Duodenal mucosa (tissue), 2 donors: Measurements from ENCODE around the gene OXNAD1.

Source experiments
- H3K27ac ChIP-seq: one replicate; pipeline ENCODE4 v1.7.0; 2013; ENCODE audit warnings: low read depth, low read length
- H3K27me3 ChIP-seq, 2 donors: one replicate each; pipeline ENCODE4 v1.7.0; 2013; ENCODE audit warnings: low read length in 2 of 2, control low read depth in 1 of 2; ENCODE audit not compliant: insufficient read depth in 2 of 2, control insufficient read depth in 1 of 2
- H3K36me3 ChIP-seq, 2 donors: one replicate each; pipeline ENCODE4 v1.7.0; 2013; ENCODE audit warnings: low read length in 2 of 2, control low read depth in 1 of 2; ENCODE audit not compliant: insufficient read depth in 2 of 2, control insufficient read depth in 1 of 2
- H3K4me1 ChIP-seq, 2 donors: one replicate each; pipeline ENCODE4 v1.7.0; 2013; ENCODE audit warnings: low read length in 2 of 2, control low read depth in 1 of 2; ENCODE audit not compliant: insufficient read depth in 2 of 2, control insufficient read depth in 1 of 2
- H3K4me3 ChIP-seq, 2 donors: one replicate each; pipeline ENCODE4 v1.7.0; 2013; ENCODE audit warnings: low read length in 2 of 2, low read depth in 1 of 2
- H3K9ac ChIP-seq, 2 donors: one replicate each; pipeline ENCODE4 v1.7.0; 2013; ENCODE audit warnings: low read length in 2 of 2, low read depth in 1 of 2
- H3K9me3 ChIP-seq, 2 donors: one replicate each; pipeline ENCODE4 v1.7.0; 2013; ENCODE audit warnings: low read length in 2 of 2, control low read depth in 1 of 2; ENCODE audit not compliant: control insufficient read depth in 1 of 2

The OXNAD1 gene

GRCh38 chr3:16270855-16271254 lies 5.8 kb downstream of the OXNAD1 start:
- H3K9ac ChIP-seq = no peak overlapping the region
- H3K36me3 ChIP-seq = peaks cover 9 to 36% of the 10 kb centered on the region in 2 donors
- H3K27me3 ChIP-seq = no peaks in the 10 kb centered on the region
- H3K4me1 ChIP-seq = peaks cover 14 to 15% of the 10 kb centered on the region in 2 donors
- H3K9me3 ChIP-seq = no peaks in the 10 kb centered on the region
- no peak overlapping the region for H3K4me3 ChIP-seq
- no peak overlapping the region for H3K27ac ChIP-seq

- Histone ChIP-seq H3K4me3 (no peak overlapping the region), H3K27ac (no peak overlapping the region), H3K4me1 (peaks cover under 1 to 3% of the 10 kb centered on the region in 2 donors), H3K36me3 (peaks cover 14 to 41% of the 10 kb centered on the region in 2 donors), H3K9me3 (no peaks in the 10 kb centered on the region), H3K27me3 (no peaks in the 10 kb centered on the region), H3K9ac (no peak overlapping the region)
These were observed 7.6 kb downstream of the OXNAD1 start for GRCh38 chr3:16272588-16272987.

GRCh38 chr3:16273867-16274266 lies 8.9 kb downstream of the OXNAD1 start:
- Histone ChIP-seq H3K27ac (no peak overlapping the region), H3K9ac (no peak overlapping the region), H3K27me3 (no peaks in the 10 kb centered on the region), H3K36me3 (peaks cover 15 to 52% of the 10 kb centered on the region in 2 donors), H3K4me1 (no peaks in the 10 kb centered on the region), H3K4me3 (no peak overlapping the region), H3K9me3 (no peaks in the 10 kb centered on the region)

DNA sequence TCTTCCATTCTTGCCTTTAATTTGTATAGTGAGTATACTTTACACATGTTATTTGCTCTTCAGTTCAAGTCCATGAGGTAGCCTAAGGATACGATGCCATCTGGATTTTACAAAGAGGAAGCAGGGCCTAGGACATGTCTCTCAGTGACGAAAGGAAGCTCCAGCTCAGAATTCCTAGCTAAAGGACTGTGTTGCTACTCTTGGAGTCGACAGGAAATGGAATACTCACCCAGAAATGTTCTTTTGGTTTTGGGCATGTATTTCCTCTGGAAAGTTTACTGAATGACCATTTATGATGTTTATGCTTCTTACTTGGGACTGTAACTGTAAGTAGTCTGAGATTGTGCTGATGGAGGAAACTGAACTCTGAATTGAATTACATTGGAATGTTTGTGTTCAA lies 12.5 kb downstream of the OXNAD1 start:
- Histone ChIP-seq H3K27ac (no peak overlapping the region), H3K9me3 (no peaks in the 10 kb centered on the region), H3K4me3 (no peak overlapping the region), H3K36me3 (peaks cover 6 to 29% of the 10 kb centered on the region in 2 donors), H3K27me3 (no peaks in the 10 kb centered on the region), H3K9ac (no peak overlapping the region), H3K4me1 (no peaks in the 10 kb centered on the region)

GRCh38 chr3:16279010-16279801 lies 14.2 kb downstream of the OXNAD1 start:
- Histone ChIP-seq H3K27me3 (no peaks in the 10 kb centered on the region), H3K9ac (no peak overlapping the region), H3K36me3 (peaks cover 10 to 37% of the 10 kb centered on the region in 2 donors), H3K27ac (no peak overlapping the region), H3K9me3 (no peaks in the 10 kb centered on the region), H3K4me1 (no peaks in the 10 kb centered on the region), H3K4me3 (no peak overlapping the region)

- Histone ChIP-seq H3K36me3 (peaks cover 10 to 42% of the 10 kb centered on the region in 2 donors), H3K4me1 (no peaks in the 10 kb centered on the region), H3K4me3 (no peak overlapping the region), H3K27me3 (no peaks in the 10 kb centered on the region), H3K27ac (no peak overlapping the region), H3K9me3 (no peaks in the 10 kb centered on the region), H3K9ac (no peak overlapping the region)
These were observed 15.7 kb downstream of the OXNAD1 start for GRCh38 chr3:16280671-16281070.

- no peaks in the 10 kb centered on the region for H3K9me3 ChIP-seq
- no peak overlapping the region for H3K4me3 ChIP-seq
- H3K36me3 ChIP-seq = peaks cover 13 to 45% of the 10 kb centered on the region in 2 donors
- no peak overlapping the region for H3K27ac ChIP-seq
- no peaks in the 10 kb centered on the region for H3K4me1 ChIP-seq
- no peak overlapping the region for H3K9ac ChIP-seq
- H3K27me3 ChIP-seq = no peaks in the 10 kb centered on the region
These were observed 19.6 kb downstream of the OXNAD1 start for GRCh38 chr3:16284633-16285032.

- Histone ChIP-seq H3K9ac (peak overlapping the region in 1 of 2 donors; percentile 51), H3K4me3 (peak overlapping the region; percentile 34 to 55), H3K27me3 (no peaks in the 10 kb centered on the region), H3K36me3 (peaks cover 15 to 45% of the 10 kb centered on the region in 2 donors), H3K27ac (peak overlapping the region; percentile 7), H3K9me3 (no peaks in the 10 kb centered on the region), H3K4me1 (no peaks in the 10 kb centered on the region)
These were observed 21.1 kb downstream of the OXNAD1 start for GRCh38 chr3:16286161-16286560.

DNA sequence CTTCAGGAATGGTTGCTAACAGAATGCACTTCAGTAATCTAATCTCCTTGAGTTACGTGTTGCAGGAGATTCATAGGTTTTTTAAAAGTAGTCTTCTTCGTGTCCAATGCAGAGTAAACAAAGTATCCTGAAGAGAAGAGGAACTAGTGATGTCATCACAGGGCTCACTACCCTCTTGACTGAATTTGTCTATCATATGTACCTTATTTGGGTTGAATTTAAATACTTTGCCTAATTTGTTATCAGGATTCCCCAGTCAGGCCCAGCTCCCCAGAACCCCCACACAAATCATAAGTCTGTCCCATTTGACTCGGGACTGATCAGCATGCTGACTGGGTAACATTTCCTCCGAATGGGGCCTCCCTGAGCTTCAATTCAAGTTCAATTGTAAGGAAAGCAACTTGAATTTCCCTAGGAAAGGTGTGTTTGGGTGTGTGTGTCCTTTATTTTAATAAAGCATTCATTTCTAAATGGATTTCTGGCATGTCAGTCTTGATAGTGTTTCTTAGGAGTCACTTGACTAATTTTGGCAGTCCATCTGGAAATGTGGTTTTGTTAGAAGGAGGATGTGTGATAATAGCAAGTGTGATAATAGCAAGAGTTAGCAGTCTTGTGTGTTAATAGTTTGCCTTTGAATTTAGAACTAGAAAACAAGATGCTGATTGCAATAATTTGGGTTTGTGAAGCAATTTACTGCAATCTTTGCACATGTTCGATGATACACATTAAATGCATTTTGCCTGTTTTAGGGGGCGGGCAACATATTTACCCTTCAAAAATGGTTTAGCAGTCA lies 21.9 kb downstream of the OXNAD1 start:
- Histone ChIP-seq H3K27me3 (no peaks in the 10 kb centered on the region), H3K36me3 (peaks cover 15 to 45% of the 10 kb centered on the region in 2 donors), H3K4me1 (no peaks in the 10 kb centered on the region), H3K27ac (peak overlapping the region; percentile 7), H3K9me3 (no peaks in the 10 kb centered on the region), H3K9ac (peak overlapping the region in 1 of 2 donors; percentile 51), H3K4me3 (peak overlapping the region; percentile 34 to 55)

- peaks cover 14 to 34% of the 10 kb centered on the region in 2 donors for H3K36me3 ChIP-seq
- no peak overlapping the region for H3K27ac ChIP-seq
These were observed 23.7 kb downstream of the OXNAD1 start for GRCh38 chr3:16288664-16289063.

More at GRCh38 chr3:16288664-16289063, 23.7 kb downstream of the OXNAD1 start:
- H3K9ac ChIP-seq = peak overlapping the region in 1 of 2 donors; percentile 51
- H3K4me3 ChIP-seq = peak overlapping the region; percentile 34 to 42
- H3K4me1 ChIP-seq = no peaks in the 10 kb centered on the region
- H3K9me3 ChIP-seq = peaks cover 0 to 3% of the 10 kb centered on the region in 2 donors
- no peaks in the 10 kb centered on the region for H3K27me3 ChIP-seq
